GM12878 (cell line): ENCODE data around the gene HNRNPAB. TPM values are rescaled to one million over a fixed set of nuclear protein-coding genes. Genes with fewer than 3 reads are reported as not detected.

ENCODE experiments used
- ATAC-seq: fragments of 200-7000 bp; cut with Tn5 transposase; 3 replicates; pipeline ENCODE4 v1.9.1; 2020; ENCODE audit warnings: mild to moderate bottlenecking, moderate library complexity
- BruUV-seq: library from RNA; stranded (reverse); fragments of 400-500 nt; replicated peaks from 2 replicates; lab custom pipeline; 2021; lab: Mats Ljungman, UMichigan
- CTCF ChIA-PET: fragments of 300-600 bp; sonication (Branson Sonifier 250); formaldehyde crosslinking; extraction: SDS; loops from one replicate; lab custom pipeline; 2021; ENCODE audit warnings: inconsistent platforms; lab: Yijun Ruan, JAX
- POLR2A ChIA-PET: fragments of 350-600 bp; formaldehyde crosslinking; extraction: SDS; loops from one replicate; lab custom pipeline; 2021; ENCODE audit warnings: inconsistent platforms; lab: Charles Lee
- RAD21 ChIA-PET: fragments of 300-600 bp; sonication (Branson Sonifier 250); formaldehyde crosslinking; loops from one replicate; lab custom pipeline; 2023; ENCODE audit warnings: antibody characterized with exemption; ENCODE audit not compliant: unreplicated experiment; lab: Charles Lee
- SMC1A ChIA-PET: fragments of 300-600 bp; sonication (Branson Sonifier 250); formaldehyde crosslinking; loops from one replicate; lab custom pipeline; 2023; ENCODE audit not compliant: unreplicated experiment, uncharacterized antibody; lab: Charles Lee
- DNase-seq: peaks from one replicate; pipeline ENCODE4 v3.0.0-alpha.2; 2011; ENCODE audit warnings: low read depth, low spot score
- FAIRE-seq: peaks from 3 replicates; lab custom pipeline; 2011; peaks lifted over from hg19 to GRCh38; lab: Jason Lieb, UNC
- H2AFZ ChIP-seq: 2 replicates; pipeline ENCODE4 v1.6.0; 2011; ENCODE audit warnings: low read depth, low read length, control low read depth; ENCODE audit not compliant: control insufficient read depth
- H3K27ac ChIP-seq: 2 replicates; pipeline ENCODE4 v1.5.1; 2011; ENCODE audit warnings: control low read depth; ENCODE audit not compliant: control insufficient read depth, insufficient read depth
- H3K27me3 ChIP-seq, 2 experiments: replicated peaks in 1 of 2; 2 replicates each; pipeline versions ENCODE4 v1.6.0 to v1.6.1; 2011; ENCODE audit warnings: low read length in 1 of 2; ENCODE audit not compliant: control insufficient read depth in 2 of 2, insufficient read depth in 2 of 2
- H3K36me3 ChIP-seq, 2 experiments: 2 replicates each; pipeline ENCODE4 v1.5.1; 2011; ENCODE audit warnings: low read length in 1 of 2; ENCODE audit not compliant: control insufficient read depth in 2 of 2, insufficient read depth in 2 of 2
- H3K4me1 ChIP-seq: 2 replicates; pipeline ENCODE4 v1.6.1; 2011; ENCODE audit warnings: mild to moderate bottlenecking, low read length, moderate library complexity, mixed read lengths; ENCODE audit not compliant: control insufficient read depth, insufficient read depth
- H3K4me2 ChIP-seq: 2 replicates; pipeline ENCODE4 v1.6.0; 2011; ENCODE audit warnings: control low read depth; ENCODE audit not compliant: control insufficient read depth, insufficient read depth
- H3K4me3 ChIP-seq: fragments of 200-600 bp; sonication (generic); 2 replicates; pipeline ENCODE4 v1.5.1; 2016
- H3K79me2 ChIP-seq: 2 replicates; pipeline ENCODE4 v1.6.0; 2011; ENCODE audit warnings: low read length; ENCODE audit not compliant: control insufficient read depth, insufficient read depth
- H3K9ac ChIP-seq: 2 replicates; pipeline ENCODE4 v1.8.0; 2011; ENCODE audit warnings: low read length, control low read depth, mixed read lengths; ENCODE audit not compliant: control insufficient read depth, insufficient read depth
- H3K9me3 ChIP-seq: replicated peaks from 3 replicates; pipeline ENCODE4 v1.5.1; 2011; ENCODE audit warnings: mild to moderate bottlenecking, low read length; ENCODE audit not compliant: control insufficient read depth, insufficient read depth
- H4K20me1 ChIP-seq: 2 replicates; pipeline ENCODE4 v1.6.0; 2011; ENCODE audit not compliant: control insufficient read depth, insufficient read depth
- CHD1 ChIP-seq: IDR thresholded peaks from 2 replicates; pipeline ENCODE4 v1.6.1; 2012; ENCODE audit warnings: low read depth, low read length, improper control_type of control experiment
- HDAC2 ChIP-seq: fragments of 200-600 bp; sonication (generic); IDR thresholded peaks from 2 replicates; pipeline ENCODE4 v1.6.1; 2017
- MTA3 ChIP-seq: IDR thresholded peaks from 2 replicates; pipeline ENCODE4 v1.6.1; 2012; ENCODE audit warnings: low read length, inconsistent platforms, borderline replicate concordance
- NRF1 ChIP-seq: conservative IDR thresholded peaks from 2 replicates; pipeline ENCODE4 v1.6.1; 2011; ENCODE audit warnings: mild to moderate bottlenecking, low read depth, low read length, improper control_type of control experiment
- POLR2AphosphoS2 ChIP-seq: IDR thresholded peaks from 2 replicates; pipeline ENCODE4 v1.6.1; 2011; ENCODE audit warnings: low read depth, mild to moderate bottlenecking, low read length, improper control_type of control experiment, moderate library complexity
- RBBP5 ChIP-seq: fragments of 200-600 bp; sonication (generic); conservative IDR thresholded peaks from 2 replicates; pipeline ENCODE4 v1.6.1; 2016
- RELA ChIP-seq: fragments of 450-650 bp; IDR thresholded peaks from 2 replicates; pipeline ENCODE4 v1.8.0; 2014; ENCODE audit warnings: borderline replicate concordance; ENCODE audit not compliant: partially characterized antibody
- TAF1 ChIP-seq: IDR thresholded peaks from 2 replicates; pipeline ENCODE4 v1.6.1; 2011; ENCODE audit warnings: mild to moderate bottlenecking, low read depth, low read length, borderline replicate concordance
- TCF3 ChIP-seq: IDR thresholded peaks from 2 replicates; pipeline ENCODE4 v1.6.1; 2012; ENCODE audit warnings: low read depth, mild to moderate bottlenecking, low read length, borderline replicate concordance; ENCODE audit not compliant: insufficient read depth
- ZNF24 ChIP-seq: fragments of 450-650 bp; IDR thresholded peaks from 2 replicates; pipeline ENCODE4 v1.6.1; 2017; ENCODE audit warnings: antibody characterized with exemption, mild to moderate bottlenecking
- WGBS: methylation state at CpG from one replicate; pipeline ENCODE4 v1.1.6; 2016; ENCODE audit warnings: low lambda C conversion rate; ENCODE audit not compliant: insufficient replicate concordance, insufficient coverage; ENCODE audit errors: missing lambda C conversion rate; 5-methylcytosine and 5-hydroxymethylcytosine counted together
- in situ Hi-C: fragments of 300-500 bp; cut with MboI; formaldehyde crosslinking; loops from 9 replicates; pipeline ENCODE4 v1.14.3; 2018; ENCODE audit warnings: mixed read lengths
- intact Hi-C: fragments of 100-400 bp; cut with micrococcal nuclease; formaldehyde crosslinking; loops from one replicate; pipeline ENCODE4 v1.14.2; 2022; ENCODE audit not compliant: unreplicated experiment
- polyA plus RNA-seq, 11 experiments: library from polyadenylated mRNA; depleted of rRNA in 4 of 11; unstranded in 6 of 11; stranded (reverse) in 5 of 11; fragments of >200 nt; fragmentation: Nextera tagmentation in 4 of 11; fragmentation: Illumina TruSeq in 1 of 11; extraction: Ambion mirVana in 4 of 11; extraction: Trizol in 1 of 11; gene quantifications; 1 replicate in 1 of 11; 2 replicates in 10 of 11; pipeline versions ENCODE4 v1.2.1 to v1.2.3, GENCODE V29; 2011 to 2016; ENCODE audit warnings: inconsistent platforms in 2 of 11, missing spikeins in 2 of 11, low read depth in 1 of 11
- total RNA-seq, 4 experiments: library from RNA; depleted of rRNA in 3 of 4; stranded (reverse); fragments of >200 nt in 3 of 4; fragmentation: Illumina TruSeq in 1 of 4; extraction: Trizol in 1 of 4; gene quantifications; 2 replicates each; pipeline versions ENCODE4 v1.2.1 to v1.2.3, GENCODE V29; 2013 to 2021
- TF ChIP-seq, protein P1 (sequence below): fragments of 450-650 bp; IDR thresholded peaks from 2 replicates; pipeline ENCODE4 v1.6.1; 2018; ENCODE audit warnings: mild to moderate bottlenecking, low read depth, moderate library complexity; ENCODE audit not compliant: partially characterized antibody
- TF ChIP-seq, protein P2 (sequence below): IDR thresholded peaks from 2 replicates; pipeline ENCODE4 v1.6.1; 2012; ENCODE audit warnings: low read depth, low read length, improper control_type of control experiment
- TF ChIP-seq, protein P3 (sequence below): fragments of 450-650 bp; IDR thresholded peaks from 2 replicates; pipeline ENCODE4 v1.6.1; 2017; ENCODE audit warnings: mild to moderate bottlenecking, low read depth, inconsistent platforms; ENCODE audit not compliant: poor library complexity, severe bottlenecking
- TF ChIP-seq, protein P4 (sequence below): fragments of 450-650 bp; IDR thresholded peaks from 2 replicates; pipeline ENCODE4 v1.6.1; 2017; ENCODE audit warnings: borderline replicate concordance

HNRNPAB gene
- total and polyA plus RNA-seq, 10 of the 15 experiments (the other 5 are each of a cell fraction or from before 2014, with no cell fraction given) = 42.3 to 330 (median 230) TPM

DNA sequence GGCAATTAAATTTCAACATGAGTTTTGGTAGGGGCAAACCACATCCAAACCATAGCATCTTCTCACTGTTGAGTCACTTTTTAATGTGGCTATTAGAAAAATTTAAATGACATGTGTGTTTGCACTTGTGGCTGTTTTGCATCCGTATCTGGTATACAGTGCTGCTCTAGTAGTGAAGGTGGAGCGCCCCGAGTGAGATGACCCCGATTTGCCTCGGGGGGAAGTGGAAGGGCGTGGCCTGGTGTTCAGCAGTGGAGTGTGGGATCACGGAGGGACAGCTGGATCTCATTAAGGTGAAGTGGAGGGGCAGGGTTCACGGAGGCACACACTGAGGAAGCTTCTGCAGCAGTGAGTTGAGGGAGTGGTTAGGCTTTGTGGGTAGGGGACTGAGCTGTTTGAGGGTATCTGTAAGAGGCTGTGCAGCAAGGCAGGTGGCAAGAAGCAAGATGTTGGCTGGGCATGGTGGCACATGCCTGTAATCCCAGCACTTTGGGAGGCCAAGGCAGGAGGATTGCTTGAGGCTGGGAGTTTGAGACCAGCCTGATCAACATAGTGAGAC is 11.0 kb upstream of the HNRNPAB start:
- intact Hi-C loops (no loop called here), in situ Hi-C loops (no loop called here)
- FAIRE-seq = no peak
- Histone ChIP-seq H3K79me2 (no peaks in the 10 kb centered on the region), H3K27me3 (peaks cover 0 to 5% of the 10 kb centered on the region in 2 experiments; a peak in 3 of 4 replicates), H3K4me1 (no peaks in the 10 kb centered on the region), H4K20me1 (no peaks in the 10 kb centered on the region), H3K27ac (no peak overlapping the region), H3K36me3 (no peaks in the 10 kb centered on the region), H3K9ac (no peak overlapping the region), H3K4me3 (no peak overlapping the region), H3K4me2 (no peak overlapping the region), H2AFZ (no peak overlapping the region), H3K9me3 (no peaks in the 10 kb centered on the region)
- BruUV-seq = no TSS peak
- WGBS = 21% methylated on average over 8 of the region's 8 CpGs
- DNase-seq = no peak
- ATAC-seq = no peak
- ChIA-PET CTCF (no interaction called here), SMC1A (no interaction called here), RAD21 (no interaction called here), POLR2A (interaction anchor here (0.6 kb wide), 1 partner anchor 980 kb away, joined by 4 read pairs; no protein-coding TSS in a partner anchor)
- TF ChIP-seq, protein P1, sequence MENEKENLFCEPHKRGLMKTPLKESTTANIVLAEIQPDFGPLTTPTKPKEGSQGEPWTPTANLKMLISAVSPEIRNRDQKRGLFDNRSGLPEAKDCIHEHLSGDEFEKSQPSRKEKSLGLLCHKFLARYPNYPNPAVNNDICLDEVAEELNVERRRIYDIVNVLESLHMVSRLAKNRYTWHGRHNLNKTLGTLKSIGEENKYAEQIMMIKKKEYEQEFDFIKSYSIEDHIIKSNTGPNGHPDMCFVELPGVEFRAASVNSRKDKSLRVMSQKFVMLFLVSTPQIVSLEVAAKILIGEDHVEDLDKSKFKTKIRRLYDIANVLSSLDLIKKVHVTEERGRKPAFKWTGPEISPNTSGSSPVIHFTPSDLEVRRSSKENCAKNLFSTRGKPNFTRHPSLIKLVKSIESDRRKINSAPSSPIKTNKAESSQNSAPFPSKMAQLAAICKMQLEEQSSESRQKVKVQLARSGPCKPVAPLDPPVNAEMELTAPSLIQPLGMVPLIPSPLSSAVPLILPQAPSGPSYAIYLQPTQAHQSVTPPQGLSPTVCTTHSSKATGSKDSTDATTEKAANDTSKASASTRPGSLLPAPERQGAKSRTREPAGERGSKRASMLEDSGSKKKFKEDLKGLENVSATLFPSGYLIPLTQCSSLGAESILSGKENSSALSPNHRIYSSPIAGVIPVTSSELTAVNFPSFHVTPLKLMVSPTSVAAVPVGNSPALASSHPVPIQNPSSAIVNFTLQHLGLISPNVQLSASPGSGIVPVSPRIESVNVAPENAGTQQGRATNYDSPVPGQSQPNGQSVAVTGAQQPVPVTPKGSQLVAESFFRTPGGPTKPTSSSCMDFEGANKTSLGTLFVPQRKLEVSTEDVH = no peak
- TF ChIP-seq, protein P2, sequence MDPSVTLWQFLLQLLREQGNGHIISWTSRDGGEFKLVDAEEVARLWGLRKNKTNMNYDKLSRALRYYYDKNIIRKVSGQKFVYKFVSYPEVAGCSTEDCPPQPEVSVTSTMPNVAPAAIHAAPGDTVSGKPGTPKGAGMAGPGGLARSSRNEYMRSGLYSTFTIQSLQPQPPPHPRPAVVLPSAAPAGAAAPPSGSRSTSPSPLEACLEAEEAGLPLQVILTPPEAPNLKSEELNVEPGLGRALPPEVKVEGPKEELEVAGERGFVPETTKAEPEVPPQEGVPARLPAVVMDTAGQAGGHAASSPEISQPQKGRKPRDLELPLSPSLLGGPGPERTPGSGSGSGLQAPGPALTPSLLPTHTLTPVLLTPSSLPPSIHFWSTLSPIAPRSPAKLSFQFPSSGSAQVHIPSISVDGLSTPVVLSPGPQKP = no peak
- TF ChIP-seq RELA (no peak), CHD1 (no peak), TCF3 (no peak), RBBP5 (no peak), HDAC2 (no peak), NRF1 (no peak), MTA3 (no peak), ZNF24 (no peak), TAF1 (no peak), POLR2AphosphoS2 (no peak)
- TF ChIP-seq, protein P3, sequence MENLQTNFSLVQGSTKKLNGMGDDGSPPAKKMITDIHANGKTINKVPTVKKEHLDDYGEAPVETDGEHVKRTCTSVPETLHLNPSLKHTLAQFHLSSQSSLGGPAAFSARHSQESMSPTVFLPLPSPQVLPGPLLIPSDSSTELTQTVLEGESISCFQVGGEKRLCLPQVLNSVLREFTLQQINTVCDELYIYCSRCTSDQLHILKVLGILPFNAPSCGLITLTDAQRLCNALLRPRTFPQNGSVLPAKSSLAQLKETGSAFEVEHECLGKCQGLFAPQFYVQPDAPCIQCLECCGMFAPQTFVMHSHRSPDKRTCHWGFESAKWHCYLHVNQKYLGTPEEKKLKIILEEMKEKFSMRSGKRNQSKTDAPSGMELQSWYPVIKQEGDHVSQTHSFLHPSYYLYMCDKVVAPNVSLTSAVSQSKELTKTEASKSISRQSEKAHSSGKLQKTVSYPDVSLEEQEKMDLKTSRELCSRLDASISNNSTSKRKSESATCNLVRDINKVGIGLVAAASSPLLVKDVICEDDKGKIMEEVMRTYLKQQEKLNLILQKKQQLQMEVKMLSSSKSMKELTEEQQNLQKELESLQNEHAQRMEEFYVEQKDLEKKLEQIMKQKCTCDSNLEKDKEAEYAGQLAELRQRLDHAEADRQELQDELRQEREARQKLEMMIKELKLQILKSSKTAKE = no peak
- TF ChIP-seq, protein P4, sequence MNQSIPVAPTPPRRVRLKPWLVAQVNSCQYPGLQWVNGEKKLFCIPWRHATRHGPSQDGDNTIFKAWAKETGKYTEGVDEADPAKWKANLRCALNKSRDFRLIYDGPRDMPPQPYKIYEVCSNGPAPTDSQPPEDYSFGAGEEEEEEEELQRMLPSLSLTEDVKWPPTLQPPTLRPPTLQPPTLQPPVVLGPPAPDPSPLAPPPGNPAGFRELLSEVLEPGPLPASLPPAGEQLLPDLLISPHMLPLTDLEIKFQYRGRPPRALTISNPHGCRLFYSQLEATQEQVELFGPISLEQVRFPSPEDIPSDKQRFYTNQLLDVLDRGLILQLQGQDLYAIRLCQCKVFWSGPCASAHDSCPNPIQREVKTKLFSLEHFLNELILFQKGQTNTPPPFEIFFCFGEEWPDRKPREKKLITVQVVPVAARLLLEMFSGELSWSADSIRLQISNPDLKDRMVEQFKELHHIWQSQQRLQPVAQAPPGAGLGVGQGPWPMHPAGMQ = no peak
